Measurements from ENCODE around the gene OTOG.

GRCh38 chr11:17559341-17560087, 12.5 kb downstream of the OTOG start:
- TF ChIP-seq SP1 (IDR thresholded peaks at IDR 0.05), result no peak
- TF ChIP-seq TARDBP (IDR thresholded peaks at IDR 0.05), result no peak
- no peak for TF ChIP-seq NFRKB (IDR thresholded peaks at IDR 0.05)
- TF ChIP-seq BHLHE40 (IDR thresholded peaks at IDR 0.05; ENCODE audit: borderline replicate concordance), result no peak
- no peak for TF ChIP-seq FOXK2 (IDR thresholded peaks at IDR 0.05)
- no peak for TF ChIP-seq ZNF384 (IDR thresholded peaks at IDR 0.05)
- TF ChIP-seq LEF1 (IDR thresholded peaks at IDR 0.05; ENCODE audit: borderline replicate concordance), result no peak
- TF ChIP-seq SUZ12 (IDR thresholded peaks at IDR 0.05), result no peak
- no peak for TF ChIP-seq HDGF (IDR thresholded peaks at IDR 0.05; ENCODE audit: borderline replicate concordance)
- TF ChIP-seq ELF4 (IDR thresholded peaks at IDR 0.05), result no peak
- no peak for TF ChIP-seq FOXM1 (IDR thresholded peaks at IDR 0.05; ENCODE audit: borderline replicate concordance)

All from HEK293T (cell line).